Measurements from ENCODE around the gene ITGA3.

DNA sequence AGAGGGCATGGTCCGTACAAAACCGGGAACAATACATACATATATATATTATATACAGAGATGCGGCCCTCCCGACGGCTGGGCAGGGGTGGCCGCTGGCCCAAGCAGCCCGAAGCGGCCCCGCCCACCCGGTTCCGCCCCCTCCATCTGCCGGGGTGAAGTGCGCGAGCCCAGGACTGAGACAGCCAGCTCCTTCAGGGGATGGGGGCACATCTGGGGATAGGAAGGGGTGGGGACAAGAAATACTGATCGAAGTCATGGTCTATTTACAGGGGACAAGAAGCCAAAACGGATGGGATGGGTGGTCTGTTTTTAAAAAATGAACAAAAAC lies 77.8 kb downstream of the ITGA3 start:
- no peak for TF ChIP-seq POLR2A (IDR thresholded peaks at IDR 0.05; ENCODE audit: low read length)
- no peak for TF ChIP-seq GATA1 (IDR thresholded peaks at IDR 0.05; ENCODE audit: low read depth, low read length)

Data from erythroblast (primary cell).